Middle frontal gyrus (tissue), 1 donor: Measurements from ENCODE around the gene IL16.

Experiments
- DNase-seq: peaks from one replicate; pipeline ENCODE4 v3.0.0-alpha.2; 2015; ENCODE audit warnings: low spot score; ENCODE audit errors: extremely low spot score

Gene IL16

DNA sequence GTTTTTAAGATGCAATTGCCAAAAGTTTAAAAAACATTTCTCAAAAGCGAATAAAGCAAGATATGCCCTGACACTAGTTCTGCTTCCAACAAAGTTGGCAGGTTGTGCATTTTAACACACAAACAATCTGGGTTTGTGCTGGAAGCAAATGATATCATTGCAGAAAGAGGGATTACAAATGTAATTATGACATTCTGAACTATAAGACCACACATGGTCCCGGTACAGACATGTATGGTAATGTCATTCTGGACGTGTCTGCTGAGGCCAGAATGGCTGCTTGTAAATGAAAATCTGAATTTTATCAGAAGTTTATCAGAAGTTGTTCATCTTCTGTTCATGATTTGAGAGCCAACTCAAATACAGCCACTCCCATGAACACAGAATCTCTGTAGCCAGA, 166.6 kb downstream of the IL16 start:
- no peak for DNase-seq
